HG02763 (cell line): ENCODE data around the gene IGF2R.
"Not testable (repeated sequence)": the region's sequence is repeated elsewhere in the genome, so short reads cannot be mapped to it uniquely, and the experiment has no call there.

Experiments used
- ATAC-seq: cut with Tn5 transposase; IDR thresholded peaks from one replicate; pipeline ENCODE4 v1.9.1; 2021; ENCODE audit warnings: mild to moderate bottlenecking, moderate library complexity; ENCODE audit not compliant: unreplicated experiment

IGF2R gene

GRCh38 chr6:159968295-159969203 lies at the start of gene IGF2R:
Gene IGF2R (plus strand): TSS chr6:159969082. CDS start chr6:159969247, 165 bp downstream.
- ATAC-seq = peak; percentile 79

DNA sequence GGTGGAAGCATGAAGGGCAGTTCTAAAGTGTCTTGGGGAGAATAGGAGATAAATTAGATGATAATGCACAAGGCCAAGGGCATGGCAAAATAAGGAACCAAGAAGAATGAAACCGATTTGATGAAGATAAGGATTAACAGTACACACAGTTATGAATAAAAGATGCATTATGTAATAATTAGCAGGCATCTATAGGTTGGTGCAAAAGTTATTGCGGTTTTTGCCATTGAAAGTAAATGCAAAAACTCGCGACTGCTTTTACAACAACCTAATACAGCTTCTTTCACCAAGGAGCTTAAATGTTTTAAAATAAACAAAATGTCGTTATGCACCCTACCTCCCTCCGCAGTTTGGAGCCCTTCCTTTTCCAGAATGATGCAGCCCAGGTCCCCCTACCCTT lies 49.1 kb upstream of the IGF2R start:
- ATAC-seq = no peak

- not testable (repeated sequence) for ATAC-seq
These were observed 44.7 kb upstream of the IGF2R start for GRCh38 chr6:159924150-159924549.

- ATAC-seq = no peak
These were observed 42.2 kb upstream of the IGF2R start for GRCh38 chr6:159926542-159927203.

- ATAC-seq = peak; percentile 46
These were observed 39.1 kb upstream of the IGF2R start for GRCh38 chr6:159929819-159930218.

- peak; percentile 83 for ATAC-seq
These were observed 37.8 kb upstream of the IGF2R start for GRCh38 chr6:159931112-159931511.

DNA sequence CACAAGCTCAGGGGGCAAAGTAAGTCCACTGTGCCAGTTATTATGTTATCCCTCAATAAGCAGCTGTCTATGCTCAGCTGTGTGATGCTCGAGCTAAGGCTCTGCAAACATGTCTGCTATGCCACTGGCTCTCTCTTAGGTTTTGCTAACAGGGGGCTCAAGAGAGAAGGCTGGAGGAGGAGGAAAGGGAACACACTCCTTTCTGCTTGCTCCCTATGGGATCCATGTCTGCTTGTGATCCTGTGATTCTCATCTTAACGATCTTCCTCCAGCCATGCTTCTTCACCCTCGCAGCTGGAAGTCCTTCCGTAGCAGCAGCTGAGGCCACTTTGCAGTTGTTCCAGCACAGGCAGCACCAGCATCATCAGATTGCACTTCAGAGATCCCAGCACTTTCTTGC lies 37.0 kb upstream of the IGF2R start:
- peak; percentile 19 for ATAC-seq

GRCh38 chr6:159933077-159933476 lies 35.8 kb upstream of the IGF2R start:
- no peak for ATAC-seq

- no peak for ATAC-seq
These were observed 34.7 kb upstream of the IGF2R start for GRCh38 chr6:159934181-159934580.

GRCh38 chr6:159935065-159935464 lies 33.8 kb upstream of the IGF2R start:
- no peak for ATAC-seq

DNA sequence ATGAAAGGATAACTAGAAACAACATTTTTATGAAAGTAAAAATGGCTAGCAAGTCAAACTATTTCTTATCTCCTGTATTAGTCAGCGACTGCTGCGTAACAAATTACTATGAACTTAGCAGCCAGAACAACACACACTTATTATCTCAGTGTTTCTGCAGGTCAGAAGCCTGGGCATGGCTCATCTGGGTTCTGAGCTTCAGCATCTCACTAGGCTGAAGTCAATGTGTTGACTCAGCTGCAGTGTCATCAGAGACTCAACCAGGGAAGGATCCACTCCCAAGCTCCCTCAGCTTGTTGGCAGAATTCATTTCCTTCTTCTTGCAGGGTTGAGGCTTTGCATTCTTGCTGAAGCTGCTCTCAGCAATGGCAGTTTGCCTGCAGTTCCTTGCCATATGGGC lies 33.2 kb upstream of the IGF2R start:
- ATAC-seq = no peak

DNA sequence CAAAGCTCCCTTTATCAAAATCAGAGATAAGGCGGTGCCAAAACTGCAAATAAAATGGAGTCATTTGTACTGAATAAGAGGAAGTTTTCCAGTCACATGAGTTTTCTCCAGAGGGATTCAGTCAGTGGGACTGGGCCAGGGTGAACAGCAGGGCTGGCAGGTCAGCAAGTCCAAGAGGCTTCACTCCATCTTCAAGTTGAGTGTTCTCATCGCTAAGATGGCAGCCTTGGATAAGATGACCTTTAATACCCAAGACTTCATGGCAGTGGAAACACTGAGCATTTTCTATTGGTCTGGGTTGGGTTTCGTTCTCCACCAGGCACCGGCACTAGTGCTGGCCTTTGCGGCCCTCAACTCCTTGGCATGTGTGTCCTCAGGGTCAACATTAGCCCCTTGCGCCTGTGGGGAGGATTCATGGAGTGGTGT lies 29.3 kb upstream of the IGF2R start:
- ATAC-seq = no peak

GRCh38 chr6:159941286-159942113 lies 27.4 kb upstream of the IGF2R start:
- ATAC-seq = no peak

- ATAC-seq = no peak
These were observed 25.7 kb upstream of the IGF2R start for GRCh38 chr6:159943101-159943632.

- no peak for ATAC-seq
These were observed 24.8 kb upstream of the IGF2R start for GRCh38 chr6:159943968-159944598.

- ATAC-seq = no peak
These were observed 23.0 kb upstream of the IGF2R start for GRCh38 chr6:159945801-159946392.

- ATAC-seq = no peak
These were observed 22.0 kb upstream of the IGF2R start for GRCh38 chr6:159946912-159947311.

- ATAC-seq = no peak
These were observed 20.7 kb upstream of the IGF2R start for GRCh38 chr6:159948199-159948598.

- no peak for ATAC-seq
These were observed 17.1 kb upstream of the IGF2R start for GRCh38 chr6:159951772-159952171.
